ENCODE data around the gene UNC79.

The UNC79 gene

GRCh38 chr14:93747102-93747501 is 316.4 kb downstream of the UNC79 start (continued):
- TF ChIP-seq PATZ1 (tag by site-specific recombination; IDR thresholded peaks at IDR 0.05) (no peak), ZNF623 (tag by site-specific recombination; IDR thresholded peaks at IDR 0.05) (no peak)

GRCh38 chr14:93747560-93747959 is 316.8 kb downstream of the UNC79 start:
- ChIA-PET POLR2A (no interaction called here), CTCF (no interaction called here)
- H3K4me1 ChIP-seq (ENCODE audit: control insufficient read depth, insufficient read depth, low read length), result no peaks in the 10 kb centered on the region
- H3K27ac ChIP-seq (ENCODE audit: extremely low read depth, low read depth, low read length), result no peak overlapping the region
- H3K4me3 ChIP-seq (ENCODE audit: low read depth, low read length), result no peak overlapping the region
- TF ChIP-seq ZEB2 (tag by site-specific recombination; IDR thresholded peaks at IDR 0.05) (no peak), KLF10 (tag by site-specific recombination; IDR thresholded peaks at IDR 0.05) (no peak), ZNF174 (tag by site-specific recombination; IDR thresholded peaks at IDR 0.05) (no peak), ZNF624 (tag by site-specific recombination; IDR thresholded peaks at IDR 0.05) (no peak), ZSCAN23 (tag by site-specific recombination; IDR thresholded peaks at IDR 0.05) (no peak), ZNF654 (tag by site-specific recombination; IDR thresholded peaks at IDR 0.05; ENCODE audit: low read depth) (no peak), WT1 (tag by site-specific recombination; IDR thresholded peaks at IDR 0.05) (no peak), ZNF473 (tag by site-specific recombination; IDR thresholded peaks at IDR 0.05) (0 out of 2 replicates have a peak, but pooled peaks have one; percentile 21), ZNF621 (tag by site-specific recombination; IDR thresholded peaks at IDR 0.05) (no peak), KLF9 (tag by site-specific recombination; IDR thresholded peaks at IDR 0.05; ENCODE audit: low read depth) (no peak), EGR2 (tag by site-specific recombination; IDR thresholded peaks at IDR 0.05; ENCODE audit: low read depth) (peak; percentile 93), ZSCAN4 (tag by site-specific recombination; IDR thresholded peaks at IDR 0.05) (0 out of 2 replicates have a peak, but pooled peaks have one; percentile 16), ZNF140 (tag by site-specific recombination; IDR thresholded peaks at IDR 0.05) (no peak), TCF7L2 (IDR thresholded peaks at IDR 0.05; ENCODE audit: borderline replicate concordance, low read depth, low read length) (no peak), PRDM1 (tag by site-specific recombination; IDR thresholded peaks at IDR 0.05) (peak; percentile 62), ZNF704 (tag by site-specific recombination; IDR thresholded peaks at IDR 0.05) (no peak), REPIN1 (tag by site-specific recombination; IDR thresholded peaks at IDR 0.05; ENCODE audit: low read depth) (no peak), ZNF544 (tag by site-specific recombination; IDR thresholded peaks at IDR 0.05) (no peak), ZNF530 (tag by site-specific recombination; IDR thresholded peaks at IDR 0.05; ENCODE audit: low read depth) (no peak), ZFHX2 (tag by site-specific recombination; conservative IDR thresholded peaks at IDR 0.05) (peak; percentile 95), ZNF701 (tag by site-specific recombination; IDR thresholded peaks at IDR 0.05) (no peak), ZNF776 (tag by site-specific recombination; IDR thresholded peaks at IDR 0.05; ENCODE audit: borderline replicate concordance) (0 out of 2 replicates have a peak, but pooled peaks have one; percentile 73)
- no peaks in the 10 kb centered on the region for H3K9me3 ChIP-seq (ENCODE audit: control insufficient read depth, insufficient read depth, low read depth, low read length)
- no peaks in the 10 kb centered on the region for H3K36me3 ChIP-seq (ENCODE audit: control insufficient read depth in 2 of 2, insufficient read depth in 1 of 2, low read length in 2 of 2)

All from HEK293 (cell line).